ENCODE data around the gene LAMB3.

GRCh38 chr1:209633335-209633997 lies 18.8 kb downstream of the LAMB3 start:
- TF ChIP-seq FOXJ3 (CRISPR knock-in tag; IDR thresholded peaks at IDR 0.05) (no peak), YY1 (IDR thresholded peaks at IDR 0.05; ENCODE audit: low read depth) (no peak), CTCF (IDR thresholded peaks at IDR 0.05) (no peak), JUND (IDR thresholded peaks at IDR 0.05) (peak; percentile 8; the same call in 1 of the 2 replicates), TAF1 (IDR thresholded peaks at IDR 0.05; ENCODE audit: borderline replicate concordance, low read depth, low read length) (no peak), MAX (IDR thresholded peaks at IDR 0.05; ENCODE audit: low read depth) (no peak), MXI1 (IDR thresholded peaks at IDR 0.05; ENCODE audit: low read depth, low read length) (no peak), POLR2AphosphoS5 (IDR thresholded peaks at IDR 0.05; ENCODE audit: low read depth, low read length) (no peak), SMC3 (IDR thresholded peaks at IDR 0.05; ENCODE audit: low read depth, low read length) (no peak)
